DOHH2 (cell line): ENCODE data around the gene STK25.
"Not testable (repeated sequence)": the region's sequence is repeated elsewhere in the genome, so short reads cannot be mapped to it uniquely, and the experiment has no call there.

Experiments
- H3F3A ChIP-seq: fragments of 200-600 bp; sonication (generic), shearing (Covaris generic); 2 replicates; pipeline ENCODE4 v1.6.0; 2016; ENCODE audit warnings: antibody characterized with exemption, mild to moderate bottlenecking; ENCODE audit not compliant: control insufficient read depth, insufficient read depth
- H3K27ac ChIP-seq: fragments of 200-600 bp; sonication (generic); 2 replicates; pipeline ENCODE4 v1.5.1; 2014; ENCODE audit warnings: low read depth, mild to moderate bottlenecking, low read length, moderate library complexity
- H3K27me3 ChIP-seq: fragments of 200-600 bp; sonication (generic); 2 replicates; pipeline ENCODE4 v1.6.1; 2014; ENCODE audit warnings: mild to moderate bottlenecking, low read length, mixed read lengths; ENCODE audit not compliant: control insufficient read depth
- H3K36me3 ChIP-seq: fragments of 200-600 bp; sonication (generic); 2 replicates; pipeline ENCODE4 v1.6.1; 2014; ENCODE audit warnings: mild to moderate bottlenecking, low read length, moderate library complexity, mixed read lengths; ENCODE audit not compliant: control insufficient read depth
- H3K4me1 ChIP-seq: fragments of 200-600 bp; sonication (generic); 2 replicates; pipeline ENCODE4 v1.6.1; 2014; ENCODE audit warnings: mild to moderate bottlenecking, low read length, mixed read lengths; ENCODE audit not compliant: control insufficient read depth
- H3K4me2 ChIP-seq: fragments of 200-600 bp; sonication (generic); 2 replicates; pipeline ENCODE4 v1.6.0; 2014; ENCODE audit warnings: mild to moderate bottlenecking, low read length, moderate library complexity
- H3K4me3 ChIP-seq: fragments of 200-600 bp; sonication (generic); 2 replicates; pipeline ENCODE4 v1.5.1; 2014; ENCODE audit warnings: mild to moderate bottlenecking, low read length, mixed read lengths
- H3K79me2 ChIP-seq: fragments of 200-600 bp; sonication (generic); 2 replicates; pipeline ENCODE4 v1.6.1; 2014; ENCODE audit warnings: mild to moderate bottlenecking, low read length, mixed read lengths; ENCODE audit not compliant: control insufficient read depth
- H3K9me2 ChIP-seq: fragments of 200-600 bp; sonication (generic); replicated peaks from 2 replicates; pipeline ENCODE4 v1.6.1; 2014; ENCODE audit warnings: mild to moderate bottlenecking, low read length, mixed read lengths; ENCODE audit not compliant: control insufficient read depth
- H3K9me3 ChIP-seq: fragments of 200-600 bp; sonication (generic); 2 replicates; pipeline ENCODE4 v1.6.1; 2014; ENCODE audit warnings: antibody characterized with exemption, low read length, mixed read lengths; ENCODE audit not compliant: control insufficient read depth, insufficient read depth
- H4K20me1 ChIP-seq: fragments of 200-600 bp; sonication (generic); 2 replicates; pipeline ENCODE4 v1.6.0; 2014; ENCODE audit warnings: low read depth, mild to moderate bottlenecking, antibody characterized with exemption, low read length, moderate library complexity; ENCODE audit not compliant: control insufficient read depth, insufficient read depth
- EZH2phosphoT487 ChIP-seq: fragments of 200-600 bp; sonication (generic); IDR thresholded peaks from 2 replicates; pipeline ENCODE4 v1.6.1; 2017; ENCODE audit warnings: borderline replicate concordance, mild to moderate bottlenecking, antibody characterized with exemption, low read length, moderate library complexity, mixed read lengths
- TF ChIP-seq, protein P1 (sequence below): fragments of 200-600 bp; sonication (generic); IDR thresholded peaks from one replicate; pipeline ENCODE4 v1.5.1; 2014; ENCODE audit warnings: antibody characterized with exemption, mild to moderate bottlenecking, low read depth, low read length; ENCODE audit not compliant: poor library complexity, severe bottlenecking

The STK25 gene

DNA sequence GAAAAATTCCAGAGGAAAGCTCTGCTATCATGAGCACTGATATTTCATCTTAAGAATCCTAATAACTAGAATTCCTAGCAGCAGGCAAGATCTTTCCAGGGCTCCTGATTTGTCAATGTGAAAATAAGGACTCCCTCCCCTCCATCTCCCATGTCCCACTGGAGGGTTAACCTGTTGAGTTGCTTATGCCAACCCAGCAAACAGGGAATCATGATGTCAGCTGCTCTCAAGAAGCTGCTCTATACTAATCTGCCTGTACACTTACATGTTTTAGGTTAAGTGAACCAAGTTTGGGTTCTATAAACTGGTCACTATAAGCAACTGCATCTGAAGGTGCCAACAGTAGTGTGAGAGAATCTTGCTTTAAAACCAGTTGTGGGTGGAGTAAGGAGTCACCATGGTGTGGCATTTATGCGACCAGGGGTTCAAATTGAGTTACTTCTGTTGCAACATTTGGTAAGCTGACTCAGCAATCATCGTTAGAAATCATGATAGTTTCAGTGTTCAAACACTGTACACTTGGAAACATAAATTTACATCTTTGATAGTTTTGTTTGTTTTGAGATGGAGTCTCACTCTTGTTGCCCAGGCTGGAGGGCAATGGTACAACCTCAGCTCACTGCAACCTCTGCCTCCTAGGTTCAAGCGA lies 53.4 kb downstream of the STK25 start:
- H4K20me1 ChIP-seq = no peaks in the 10 kb centered on the region
- no peak overlapping the region for H3K4me2 ChIP-seq
- H3K9me2 ChIP-seq = no peaks in the 10 kb centered on the region
- H3K27me3 ChIP-seq = no peaks in the 10 kb centered on the region
- H3K4me1 ChIP-seq = no peaks in the 10 kb centered on the region
- no peaks in the 10 kb centered on the region for H3K36me3 ChIP-seq
- TF ChIP-seq EZH2phosphoT487 = no peak
- TF ChIP-seq, protein P1, sequence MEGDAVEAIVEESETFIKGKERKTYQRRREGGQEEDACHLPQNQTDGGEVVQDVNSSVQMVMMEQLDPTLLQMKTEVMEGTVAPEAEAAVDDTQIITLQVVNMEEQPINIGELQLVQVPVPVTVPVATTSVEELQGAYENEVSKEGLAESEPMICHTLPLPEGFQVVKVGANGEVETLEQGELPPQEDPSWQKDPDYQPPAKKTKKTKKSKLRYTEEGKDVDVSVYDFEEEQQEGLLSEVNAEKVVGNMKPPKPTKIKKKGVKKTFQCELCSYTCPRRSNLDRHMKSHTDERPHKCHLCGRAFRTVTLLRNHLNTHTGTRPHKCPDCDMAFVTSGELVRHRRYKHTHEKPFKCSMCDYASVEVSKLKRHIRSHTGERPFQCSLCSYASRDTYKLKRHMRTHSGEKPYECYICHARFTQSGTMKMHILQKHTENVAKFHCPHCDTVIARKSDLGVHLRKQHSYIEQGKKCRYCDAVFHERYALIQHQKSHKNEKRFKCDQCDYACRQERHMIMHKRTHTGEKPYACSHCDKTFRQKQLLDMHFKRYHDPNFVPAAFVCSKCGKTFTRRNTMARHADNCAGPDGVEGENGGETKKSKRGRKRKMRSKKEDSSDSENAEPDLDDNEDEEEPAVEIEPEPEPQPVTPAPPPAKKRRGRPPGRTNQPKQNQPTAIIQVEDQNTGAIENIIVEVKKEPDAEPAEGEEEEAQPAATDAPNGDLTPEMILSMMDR = no peak
- 0 out of 2 replicates have a peak, but pooled peaks cover 5% of the 10 kb centered on the region for H3F3A ChIP-seq
- H3K9me3 ChIP-seq = no peaks in the 10 kb centered on the region
- H3K27ac ChIP-seq = no peak overlapping the region
- no peak overlapping the region for H3K4me3 ChIP-seq
- no peaks in the 10 kb centered on the region for H3K79me2 ChIP-seq

DNA sequence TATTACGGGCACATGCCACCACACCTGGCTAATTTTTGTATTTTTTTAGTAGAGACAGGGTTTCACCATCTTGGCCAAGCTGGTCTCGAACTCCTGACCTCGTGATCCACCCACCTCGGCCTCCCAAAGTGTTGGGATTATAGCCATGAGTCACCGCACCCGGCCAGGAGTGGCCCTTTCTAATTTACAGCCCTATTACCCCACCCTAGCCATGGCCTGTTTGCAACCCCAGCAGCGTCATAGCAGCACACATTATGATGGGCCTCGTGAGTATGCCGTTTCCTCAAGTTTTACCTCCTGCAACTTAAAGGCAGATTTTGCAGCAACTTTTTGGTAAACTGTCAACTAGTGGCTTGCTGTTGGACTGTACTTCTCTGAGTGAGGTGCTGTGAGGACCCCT lies 54.5 kb downstream of the STK25 start:
- not testable (repeated sequence) for H4K20me1 ChIP-seq, H3K27me3 ChIP-seq, H3K27ac ChIP-seq, H3K4me2 ChIP-seq, H3K9me3 ChIP-seq, H3K4me3 ChIP-seq, H3K9me2 ChIP-seq, H3F3A ChIP-seq, H3K4me1 ChIP-seq, H3K79me2 ChIP-seq, H3K36me3 ChIP-seq

DNA sequence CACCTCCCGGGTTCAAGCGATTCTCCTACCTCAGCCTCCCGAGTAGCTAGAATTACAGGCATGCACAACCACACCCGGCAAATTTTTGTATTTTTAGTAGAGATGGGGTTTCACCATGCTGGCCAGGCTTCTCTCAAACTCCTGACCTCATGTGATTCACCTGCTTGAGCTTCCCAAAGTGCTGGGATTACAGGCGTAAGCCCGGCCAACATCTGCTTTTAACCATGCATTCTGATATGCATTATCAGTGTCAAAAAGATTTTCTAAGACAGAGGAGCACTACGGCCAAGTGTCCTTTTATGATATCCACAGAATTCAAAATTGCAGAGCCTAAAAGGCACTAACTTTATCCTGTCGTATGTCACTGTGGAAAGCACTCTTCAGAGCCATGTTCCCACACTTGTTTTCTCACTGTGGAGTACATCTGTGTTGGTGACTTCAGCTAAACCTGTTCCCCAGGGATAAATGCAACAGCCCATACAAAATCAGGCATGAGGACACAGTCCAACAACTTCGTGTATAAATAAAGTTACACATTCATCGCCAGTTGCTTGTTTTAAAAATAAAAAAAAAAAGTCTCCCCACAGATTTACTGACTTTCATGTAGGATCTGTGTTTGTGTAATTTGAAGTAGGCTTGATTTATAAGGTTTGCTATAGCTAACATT lies 56.4 kb downstream of the STK25 start:
- no peaks in the 10 kb centered on the region for H3K79me2 ChIP-seq
- H3K27me3 ChIP-seq = no peaks in the 10 kb centered on the region
- no peaks in the 10 kb centered on the region for H3K36me3 ChIP-seq
- no peaks in the 10 kb centered on the region for H3K9me2 ChIP-seq
- no peak overlapping the region for H3K4me2 ChIP-seq
- H3K4me3 ChIP-seq = no peak overlapping the region
- no peaks in the 10 kb centered on the region for H3K4me1 ChIP-seq
- no peaks in the 10 kb centered on the region for H4K20me1 ChIP-seq
- no peaks in the 10 kb centered on the region for H3K9me3 ChIP-seq
- no peak for TF ChIP-seq EZH2phosphoT487
- TF ChIP-seq, protein P1 = no peak
- 0 out of 2 replicates have a peak, but pooled peaks cover 5% of the 10 kb centered on the region for H3F3A ChIP-seq
- no peak overlapping the region for H3K27ac ChIP-seq

DNA sequence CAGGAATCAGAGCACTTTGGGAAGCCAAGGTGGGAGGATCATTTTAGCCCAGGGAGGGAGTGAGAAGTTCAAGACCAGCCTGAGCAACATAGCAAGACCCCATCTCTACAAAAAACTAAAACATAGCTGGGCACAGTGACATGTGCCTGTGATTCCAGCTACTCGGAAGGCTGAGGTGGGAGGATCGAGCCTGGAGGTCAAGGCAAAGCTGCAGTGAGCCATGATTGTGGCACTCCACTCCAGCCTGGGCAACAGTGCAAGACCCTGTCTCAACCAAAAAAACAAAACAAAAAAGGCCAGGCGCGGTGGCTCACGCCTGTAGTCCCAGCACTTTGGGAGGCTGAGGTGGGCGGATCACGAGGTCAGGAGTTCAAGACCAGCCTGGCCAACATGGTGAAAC lies 58.3 kb downstream of the STK25 start:
- not testable (repeated sequence) for H3K27ac ChIP-seq, H3K9me2 ChIP-seq, H4K20me1 ChIP-seq, H3K4me2 ChIP-seq, H3K9me3 ChIP-seq, H3F3A ChIP-seq, H3K79me2 ChIP-seq, H3K27me3 ChIP-seq, H3K4me3 ChIP-seq, H3K4me1 ChIP-seq
- H3K36me3 ChIP-seq = peaks cover 14% of the 10 kb centered on the region
